ENCODE data around the gene MAML3.

The MAML3 gene

GRCh38 chr4:139669335-139669734 lies 484.6 kb downstream of the MAML3 start:
- DNase-seq, result no peak

- DNase-seq, result no peak
Observed at GRCh38 chr4:139668658-139669201, 485.3 kb downstream of the MAML3 start.

GRCh38 chr4:139668036-139668435 lies 485.9 kb downstream of the MAML3 start:
- no peak for DNase-seq

Data from NCI-H2107 (cell line).